HEK293T (cell line): ENCODE results near the gene GALNT13.

Experiments
- LEF1 ChIP-seq: fragments of 450-650 bp; IDR thresholded peaks from 2 replicates; pipeline ENCODE4 v1.6.1; 2017; ENCODE audit warnings: mild to moderate bottlenecking, borderline replicate concordance
- SUZ12 ChIP-seq: fragments of 450-650 bp; IDR thresholded peaks from 2 replicates; pipeline ENCODE4 v1.6.1; 2016; ENCODE audit warnings: mild to moderate bottlenecking

DNA sequence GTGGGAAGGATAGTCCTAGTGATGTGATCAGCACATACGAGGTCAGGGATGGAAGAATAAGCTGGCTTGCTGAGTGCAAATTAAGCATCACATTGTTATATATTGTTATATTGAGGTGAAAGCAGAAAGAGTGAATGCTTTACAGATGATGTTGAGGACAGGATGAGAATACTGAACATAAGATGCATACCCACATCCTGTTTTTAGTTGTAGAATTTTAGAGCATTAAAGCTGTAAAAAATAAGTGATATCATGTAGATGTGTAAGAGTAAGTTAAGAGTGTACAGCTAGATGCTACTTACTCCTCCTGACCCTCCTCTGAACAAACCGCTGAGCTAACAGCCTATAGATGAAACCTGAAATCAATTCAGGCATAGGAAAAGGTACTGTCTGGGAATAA lies 555.7 kb downstream of the GALNT13 start:
- no peak for TF ChIP-seq SUZ12
- TF ChIP-seq LEF1, result no peak
